B cell (primary cell): ENCODE measurements around the gene DIS3L.

ENCODE experiments used
- CTCF ChIP-seq: fragments of 200-600 bp; IDR thresholded peaks from one replicate; pipeline ENCODE4 v1.8.0; 2022; ENCODE audit warnings: antibody characterized with exemption, mild to moderate bottlenecking
- EZH2 ChIP-seq: IDR thresholded peaks from 2 replicates; pipeline ENCODE4 v1.6.1; 2012; ENCODE audit warnings: borderline replicate concordance, low read depth, mild to moderate bottlenecking, moderate library complexity, low read length; ENCODE audit not compliant: insufficient read depth, poor library complexity, severe bottlenecking

GRCh38 chr15:66278056-66278455, 15.3 kb upstream of the DIS3L start:
- TF ChIP-seq CTCF = no peak
- TF ChIP-seq EZH2 = no peak
